ENCODE results near the gene FBXO46. TPM values are rescaled to one million over a fixed set of nuclear protein-coding genes. Genes with fewer than 3 reads are reported as not detected.
"Not testable (repeated sequence)": the region's sequence is repeated elsewhere in the genome, so short reads cannot be mapped to it uniquely, and the experiment has no call there.

The FBXO46 gene
- total and polyA plus RNA-seq, 2 donors (not counting 1 experiment from before 2014, with no cell fraction given): 19.9 to 44.5 TPM

- Histone ChIP-seq H3K4me3 (ENCODE audit: control extremely low read depth in 1 of 5, extremely low read depth in 1 of 5, insufficient read depth in 1 of 5, low read depth in 2 of 5, low read length in 4 of 5) (no peak overlapping the region), H3K9ac (ENCODE audit: low read length) (no peak overlapping the region), H3K27me3 (replicated peaks in 1 of 4; ENCODE audit: control extremely low read depth in 1 of 4, control insufficient read depth in 3 of 4, insufficient read depth in 4 of 4, low read length in 3 of 4) (peaks cover 0 to 2% (median 0%) of the 10 kb centered on the region in 4 experiments), H3K9me3 (ENCODE audit: control extremely low read depth in 1 of 3, control insufficient read depth in 2 of 3, insufficient read depth in 1 of 3, low read length in 2 of 3) (no peaks in the 10 kb centered on the region), H3K4me1 (ENCODE audit: control insufficient read depth in 2 of 2, insufficient read depth in 2 of 2, low read length in 2 of 2) (no peaks in the 10 kb centered on the region), H3K27ac (ENCODE audit: low read length in 2 of 2) (no peak overlapping the region), H4K20me1 (ENCODE audit: control insufficient read depth, insufficient read depth, low read length, poor library complexity, severe bottlenecking) (no peaks in the 10 kb centered on the region), H2AFZ (ENCODE audit: insufficient read depth, low read depth, low read length, poor library complexity, severe bottlenecking) (no peak overlapping the region), H3K4me2 (replicated peaks; ENCODE audit: low read depth, low read length, poor library complexity, severe bottlenecking) (no peak overlapping the region), H3K36me3 (replicated peaks in 1 of 2; ENCODE audit: control extremely low read depth in 1 of 2, control insufficient read depth in 1 of 2, extremely low read depth in 1 of 2, insufficient read depth in 2 of 2, low read length in 1 of 2) (no peaks in the 10 kb centered on the region), H3K79me2 (ENCODE audit: control insufficient read depth, insufficient read depth, low read length) (no peaks in the 10 kb centered on the region)
- H3K4me1 Mint-ChIP-seq: no peaks in the 10 kb centered on the region
- ChIA-PET POLR2A (no interaction called here), CTCF (no interaction called here)
- no peak overlapping the region for H3K27ac Mint-ChIP-seq
- peaks cover 6% of the 10 kb centered on the region for H3K27me3 Mint-ChIP-seq
- no peak for ATAC-seq (ENCODE audit: low read depth)
- H3K4me3 Mint-ChIP-seq: no peak overlapping the region
- DNase-seq: no peak
- WGBS (ENCODE audit: insufficient coverage): 67% methylated on average over 5 of the region's 6 CpGs
- H3K9me3 Mint-ChIP-seq (ENCODE audit: insufficient read depth): no peaks in the 10 kb centered on the region
- intact Hi-C loops (cut with micrococcal nuclease): no loop called here
- no peak for TF ChIP-seq CTCF (IDR thresholded peaks at IDR 0.05)
Observed at GRCh38 chr19:45753548-45753947, 22.9 kb upstream of the FBXO46 start.

- Mint-ChIP-seq H3K4me1 (no peaks in the 10 kb centered on the region), H3K4me3 (no peak overlapping the region), H3K9me3 (ENCODE audit: insufficient read depth) (no peaks in the 10 kb centered on the region), H3K27me3 (peaks cover 6% of the 10 kb centered on the region), H3K27ac (no peak overlapping the region)
- no peak overlapping the region for H3K4me2 ChIP-seq (replicated peaks; ENCODE audit: low read depth, low read length, poor library complexity, severe bottlenecking)
- DNase-seq: no peak
- H3K4me3 ChIP-seq (ENCODE audit: control extremely low read depth in 1 of 5, extremely low read depth in 1 of 5, insufficient read depth in 1 of 5, low read depth in 2 of 5, low read length in 4 of 5): no peak overlapping the region
- no peak for ATAC-seq (ENCODE audit: low read depth)
- H3K79me2 ChIP-seq (ENCODE audit: control insufficient read depth, insufficient read depth, low read length): no peaks in the 10 kb centered on the region
- intact Hi-C loops (cut with micrococcal nuclease): no loop called here
- CTCF ChIA-PET: no interaction called here
- H3K27ac ChIP-seq (ENCODE audit: low read length in 2 of 2): no peak overlapping the region
- H3K27me3 ChIP-seq (replicated peaks in 1 of 4; ENCODE audit: control extremely low read depth in 1 of 4, control insufficient read depth in 3 of 4, insufficient read depth in 4 of 4, low read length in 3 of 4): peaks cover 0 to 2% (median 0%) of the 10 kb centered on the region in 4 experiments
- no peaks in the 10 kb centered on the region for H3K4me1 ChIP-seq (ENCODE audit: control insufficient read depth in 2 of 2, insufficient read depth in 2 of 2, low read length in 2 of 2)
- no peak for TF ChIP-seq EZH2 (IDR thresholded peaks at IDR 0.05; ENCODE audit: borderline replicate concordance, insufficient read depth, low read depth, low read length, poor library complexity, severe bottlenecking)
- TF ChIP-seq CTCF (IDR thresholded peaks at IDR 0.05): no peak
- no peak overlapping the region for H2AFZ ChIP-seq (ENCODE audit: insufficient read depth, low read depth, low read length, poor library complexity, severe bottlenecking)
- POLR2A ChIA-PET: no interaction called here
- H3K36me3 ChIP-seq (replicated peaks in 1 of 2; ENCODE audit: control extremely low read depth in 1 of 2, control insufficient read depth in 1 of 2, extremely low read depth in 1 of 2, insufficient read depth in 2 of 2, low read length in 1 of 2): no peaks in the 10 kb centered on the region
- no peaks in the 10 kb centered on the region for H4K20me1 ChIP-seq (ENCODE audit: control insufficient read depth, insufficient read depth, low read length, poor library complexity, severe bottlenecking)
- H3K9ac ChIP-seq (ENCODE audit: low read length): no peak overlapping the region
- 92% methylated on average over 6 of the region's 12 CpGs for WGBS (ENCODE audit: insufficient coverage)
- no peaks in the 10 kb centered on the region for H3K9me3 ChIP-seq (ENCODE audit: control extremely low read depth in 1 of 3, control insufficient read depth in 2 of 3, insufficient read depth in 1 of 3, low read length in 2 of 3)
Observed at GRCh38 chr19:45752639-45753038, 21.9 kb upstream of the FBXO46 start.

GRCh38 chr19:45751483-45751882, 20.8 kb upstream of the FBXO46 start:
- H3K9me3 ChIP-seq (ENCODE audit: control extremely low read depth in 1 of 3, control insufficient read depth in 2 of 3, insufficient read depth in 1 of 3, low read length in 2 of 3); H3K9me3 Mint-ChIP-seq (ENCODE audit: insufficient read depth); H3K79me2 ChIP-seq (ENCODE audit: control insufficient read depth, insufficient read depth, low read length); intact Hi-C loops (cut with micrococcal nuclease); H3K4me3 Mint-ChIP-seq; H3K4me3 ChIP-seq (ENCODE audit: control extremely low read depth in 1 of 5, extremely low read depth in 1 of 5, insufficient read depth in 1 of 5, low read depth in 2 of 5, low read length in 4 of 5); DNase-seq; H3K4me1 ChIP-seq (ENCODE audit: control insufficient read depth in 2 of 2, insufficient read depth in 2 of 2, low read length in 2 of 2); H3K4me1 Mint-ChIP-seq; H3K9ac ChIP-seq (ENCODE audit: low read length); CTCF ChIA-PET; H2AFZ ChIP-seq (ENCODE audit: insufficient read depth, low read depth, low read length, poor library complexity, severe bottlenecking); H3K36me3 ChIP-seq (replicated peaks in 1 of 2; ENCODE audit: control extremely low read depth in 1 of 2, control insufficient read depth in 1 of 2, extremely low read depth in 1 of 2, insufficient read depth in 2 of 2, low read length in 1 of 2); H3K4me2 ChIP-seq (replicated peaks; ENCODE audit: low read depth, low read length, poor library complexity, severe bottlenecking); H3K27ac ChIP-seq (ENCODE audit: low read length in 2 of 2); H4K20me1 ChIP-seq (ENCODE audit: control insufficient read depth, insufficient read depth, low read length, poor library complexity, severe bottlenecking); H3K27me3 ChIP-seq (replicated peaks in 1 of 4; ENCODE audit: control extremely low read depth in 1 of 4, control insufficient read depth in 3 of 4, insufficient read depth in 4 of 4, low read length in 3 of 4); H3K27ac Mint-ChIP-seq; ATAC-seq (ENCODE audit: low read depth): not testable (repeated sequence)
- POLR2A ChIA-PET: interaction anchor here (0.7 kb wide), 1 partner anchor 1478 kb away, joined by 7 read pairs; no protein-coding TSS in a partner anchor
- peaks cover 11% of the 10 kb centered on the region for H3K27me3 Mint-ChIP-seq
- 80% methylated on average over 1 of the region's 10 CpGs for WGBS (ENCODE audit: insufficient coverage)
